Suprapubic skin (tissue), 4 donors: ENCODE data around the gene CUBN. TPM values are rescaled to one million over a fixed set of nuclear protein-coding genes. Genes with fewer than 3 reads are reported as not detected.

ENCODE experiments used
- DNase-seq, 2 donors: peaks; one replicate each; pipeline ENCODE4 v3.0.0-alpha.2; 2019; ENCODE audit warnings: low spot score in 2 of 2
- H3K27ac ChIP-seq: fragments of 200-600 bp; sonication (generic); one replicate; pipeline ENCODE4 v1.5.1; 2019
- H3K27me3 ChIP-seq: fragments of 200-600 bp; sonication (generic); one replicate; pipeline ENCODE4 v1.5.1; 2019
- H3K36me3 ChIP-seq: fragments of 200-600 bp; sonication (generic); one replicate; pipeline ENCODE4 v1.5.1; 2019
- H3K4me1 ChIP-seq: fragments of 200-600 bp; sonication (generic); one replicate; pipeline ENCODE4 v1.5.1; 2019
- H3K4me3 ChIP-seq: fragments of 200-600 bp; sonication (generic); one replicate; pipeline ENCODE4 v1.5.1; 2019; ENCODE audit warnings: mild to moderate bottlenecking
- H3K9me3 ChIP-seq: fragments of 200-600 bp; sonication (generic); one replicate; pipeline ENCODE4 v1.5.1; 2019
- CTCF ChIP-seq, 2 donors: fragments of 200-600 bp in 1 of 2; fragments of 450-650 bp in 1 of 2; sonication (generic) in 1 of 2; IDR thresholded peaks; one replicate each; pipeline ENCODE4 v1.5.1; 2016 to 2019; ENCODE audit warnings: antibody characterized with exemption in 2 of 2, mild to moderate bottlenecking in 1 of 2, moderate library complexity in 1 of 2
- EP300 ChIP-seq: sonication (generic); formaldehyde crosslinking; IDR thresholded peaks from one replicate; pipeline ENCODE4 v1.6.1; 2017; ENCODE audit warnings: antibody characterized with exemption
- POLR2A ChIP-seq, 2 donors: fragments of 450-650 bp; IDR thresholded peaks; one replicate each; pipeline ENCODE4 v1.6.1; 2017; ENCODE audit warnings: antibody characterized with exemption in 2 of 2, mild to moderate bottlenecking in 2 of 2, moderate library complexity in 2 of 2
- POLR2AphosphoS5 ChIP-seq, 3 donors: sonication (generic); formaldehyde crosslinking; IDR thresholded peaks; one replicate each; pipeline ENCODE4 v1.6.1; 2017; ENCODE audit warnings: antibody characterized with exemption in 3 of 3
- WGBS: methylation state at CpG from one replicate; pipeline ENCODE4 v1.1.5; 2018; 5-methylcytosine and 5-hydroxymethylcytosine counted together
- total RNA-seq, 4 donors: library from RNA; depleted of rRNA; stranded (reverse); fragments of >200 nt; gene quantifications; one replicate each; pipeline ENCODE4 v1.1.0, GENCODE V29; 2016

CUBN gene
- total RNA-seq, 4 donors from 2014 or later, result 1.1 to 8.4 (median 1.2) TPM

- WGBS, result 93% methylated on average over 2 of the region's 2 CpGs
- Histone ChIP-seq H3K27ac (no peak overlapping the region), H3K36me3 (no peaks in the 10 kb centered on the region), H3K4me1 (no peaks in the 10 kb centered on the region), H3K27me3 (no peaks in the 10 kb centered on the region), H3K4me3 (no peak overlapping the region), H3K9me3 (no peaks in the 10 kb centered on the region)
- TF ChIP-seq EP300 (no peak), POLR2A (IDR thresholded peaks at IDR 0.05) (no peak), POLR2AphosphoS5 (IDR thresholded peaks at IDR 0.05) (no peak), CTCF (IDR thresholded peaks at IDR 0.05) (no peak)
- DNase-seq, result no peak
Measured at GRCh38 chr10:17162828-17163227, 33.2 kb upstream of the CUBN start.

- no peaks in the 10 kb centered on the region for H3K36me3 ChIP-seq
- H3K27ac ChIP-seq, result no peak overlapping the region
- DNase-seq, result no peak
- no peak overlapping the region for H3K4me3 ChIP-seq
- no peaks in the 10 kb centered on the region for H3K4me1 ChIP-seq
- 62% methylated on average over 3 of the region's 3 CpGs for WGBS
- TF ChIP-seq POLR2AphosphoS5 (IDR thresholded peaks at IDR 0.05) (no peak), POLR2A (IDR thresholded peaks at IDR 0.05) (no peak), CTCF (IDR thresholded peaks at IDR 0.05) (no peak), EP300 (no peak)
- H3K27me3 ChIP-seq, result no peaks in the 10 kb centered on the region
- H3K9me3 ChIP-seq, result no peaks in the 10 kb centered on the region
Measured at GRCh38 chr10:17161775-17162174, 32.2 kb upstream of the CUBN start.

- no peak overlapping the region for H3K4me3 ChIP-seq
- H3K27ac ChIP-seq, result no peak overlapping the region
- no peak for DNase-seq
- no peaks in the 10 kb centered on the region for H3K27me3 ChIP-seq
- H3K4me1 ChIP-seq, result no peaks in the 10 kb centered on the region
- no peak for TF ChIP-seq POLR2AphosphoS5 (IDR thresholded peaks at IDR 0.05)
- TF ChIP-seq EP300, result no peak
- TF ChIP-seq CTCF (IDR thresholded peaks at IDR 0.05), result no peak
- TF ChIP-seq POLR2A (IDR thresholded peaks at IDR 0.05), result no peak
- peaks cover 5% of the 10 kb centered on the region for H3K36me3 ChIP-seq
- no peaks in the 10 kb centered on the region for H3K9me3 ChIP-seq
- 69% methylated on average over 2 of the region's 2 CpGs for WGBS
Measured at GRCh38 chr10:17157024-17157423, 27.4 kb upstream of the CUBN start.

- Histone ChIP-seq H3K9me3 (no peaks in the 10 kb centered on the region), H3K4me3 (no peak overlapping the region), H3K36me3 (peaks cover 5% of the 10 kb centered on the region), H3K27me3 (no peaks in the 10 kb centered on the region), H3K27ac (no peak overlapping the region), H3K4me1 (no peaks in the 10 kb centered on the region)
- TF ChIP-seq POLR2A (IDR thresholded peaks at IDR 0.05), result no peak
- no peak for TF ChIP-seq POLR2AphosphoS5 (IDR thresholded peaks at IDR 0.05)
- TF ChIP-seq CTCF (IDR thresholded peaks at IDR 0.05), result no peak
- no peak for TF ChIP-seq EP300
- DNase-seq, result no peak
Measured at GRCh38 chr10:17155826-17156225, 26.2 kb upstream of the CUBN start.

- H3K27me3 ChIP-seq, result no peaks in the 10 kb centered on the region
- TF ChIP-seq POLR2A (IDR thresholded peaks at IDR 0.05), result no peak
- TF ChIP-seq EP300, result no peak
- no peak for TF ChIP-seq CTCF (IDR thresholded peaks at IDR 0.05)
- TF ChIP-seq POLR2AphosphoS5 (IDR thresholded peaks at IDR 0.05), result no peak
- peaks cover 5% of the 10 kb centered on the region for H3K36me3 ChIP-seq
- DNase-seq, result no peak
- H3K4me1 ChIP-seq, result no peaks in the 10 kb centered on the region
- H3K4me3 ChIP-seq, result no peak overlapping the region
- no peaks in the 10 kb centered on the region for H3K9me3 ChIP-seq
- H3K27ac ChIP-seq, result no peak overlapping the region
Measured at GRCh38 chr10:17154116-17154515, 24.5 kb upstream of the CUBN start.
